Activated T-helper 17 cell treated with anti-CD3 and anti-CD28 coated beads, Interleukin-2, amount 50 U/mL, for 72 hours (primary cell): ENCODE results near the gene NECTIN1. TPM values are rescaled to one million over a fixed set of nuclear protein-coding genes. Genes with fewer than 3 reads are reported as not detected.
A peak's percentile ranks its signal among the peaks of the same experiment; 100 is the strongest.

Experiments
- ATAC-seq: fragments of 150-1000 bp; cut with Tn5 transposase; replicated peaks from 2 replicates; pipeline ENCODE4 v1.10.0; 2021; ENCODE audit warnings: mild to moderate bottlenecking, moderate library complexity
- H3K27ac Mint-ChIP-seq: one replicate; pipeline ENCODE4 v1.8.0; 2022; ENCODE audit warnings: mixed read lengths
- H3K27me3 Mint-ChIP-seq: one replicate; pipeline ENCODE4 v1.8.0; 2022; ENCODE audit warnings: mixed read lengths
- H3K36me3 Mint-ChIP-seq: one replicate; pipeline ENCODE4 v1.8.0; 2022; ENCODE audit warnings: low read depth, mild to moderate bottlenecking, mixed read lengths
- H3K4me1 Mint-ChIP-seq: one replicate; pipeline ENCODE4 v1.8.0; 2022; ENCODE audit warnings: mixed read lengths
- H3K4me3 Mint-ChIP-seq: one replicate; pipeline ENCODE4 v1.8.0; 2022; ENCODE audit warnings: mild to moderate bottlenecking, mixed read lengths
- H3K9me3 Mint-ChIP-seq: one replicate; pipeline ENCODE4 v1.8.0; 2022; ENCODE audit warnings: mixed read lengths
- total RNA-seq, 2 donors: library from RNA; stranded (reverse); gene quantifications; one replicate each; pipeline ENCODE4 v1.2.3, GENCODE V29; 2022

Gene NECTIN1
- total RNA-seq, 2 donors from 2014 or later = 0.78 to 2.3 TPM

- Mint-ChIP-seq H3K4me3 (no peak overlapping the region), H3K27me3 (no peaks in the 10 kb centered on the region), H3K4me1 (no peaks in the 10 kb centered on the region), H3K36me3 (no peaks in the 10 kb centered on the region), H3K9me3 (no peaks in the 10 kb centered on the region), H3K27ac (peak overlapping the region; percentile 23)
- peak; percentile 90 for ATAC-seq
Observed at GRCh38 chr11:119673759-119674336, 55.2 kb downstream of the NECTIN1 start.

DNA sequence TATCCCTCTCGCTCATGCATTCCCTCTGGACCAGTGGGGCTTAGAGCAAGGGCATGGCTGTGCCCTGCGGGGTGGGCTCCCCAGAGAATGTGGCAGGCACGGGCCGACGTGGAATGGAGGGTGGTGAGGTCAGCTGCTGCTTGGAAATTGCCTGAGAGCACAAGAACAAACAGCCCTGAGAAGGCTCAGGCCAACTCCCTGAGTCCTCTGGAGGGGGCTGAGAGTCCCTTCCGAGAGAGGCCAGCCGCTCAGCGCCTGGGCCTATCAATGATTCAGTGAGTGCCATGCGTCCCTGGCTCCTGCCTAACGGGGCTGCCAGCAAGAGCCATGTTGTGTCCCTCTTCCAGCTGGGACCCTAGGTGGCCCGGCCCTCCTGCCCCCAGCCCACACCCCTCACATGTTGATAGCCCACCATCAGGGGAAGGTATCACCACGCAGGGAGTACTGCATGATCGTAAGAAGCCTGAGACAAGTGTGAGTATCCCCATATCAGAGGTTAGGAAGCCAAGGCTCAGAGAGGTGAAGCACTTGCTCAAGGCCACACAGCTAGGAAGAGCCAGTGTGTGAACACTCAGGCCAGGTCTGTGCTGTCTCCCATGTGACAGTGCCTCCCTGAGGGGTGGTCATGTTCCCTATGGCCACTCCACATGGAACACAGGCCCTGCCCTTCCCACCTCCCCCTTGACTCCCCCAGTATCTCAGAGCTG, 55.8 kb downstream of the NECTIN1 start:
- Mint-ChIP-seq H3K9me3 (no peaks in the 10 kb centered on the region), H3K36me3 (no peaks in the 10 kb centered on the region), H3K27ac (peak overlapping the region; percentile 23), H3K4me1 (no peaks in the 10 kb centered on the region), H3K4me3 (no peak overlapping the region), H3K27me3 (no peaks in the 10 kb centered on the region)
- peak; percentile 36 for ATAC-seq

GRCh38 chr11:119672597-119672996, 56.4 kb downstream of the NECTIN1 start:
- ATAC-seq = no peak
- no peak overlapping the region for H3K4me3 Mint-ChIP-seq
- no peaks in the 10 kb centered on the region for H3K4me1 Mint-ChIP-seq
- H3K27ac Mint-ChIP-seq = peak overlapping the region; percentile 23
- no peaks in the 10 kb centered on the region for H3K9me3 Mint-ChIP-seq
- H3K27me3 Mint-ChIP-seq = no peaks in the 10 kb centered on the region
- H3K36me3 Mint-ChIP-seq = no peaks in the 10 kb centered on the region

- Mint-ChIP-seq H3K27ac (no peak overlapping the region), H3K9me3 (no peaks in the 10 kb centered on the region), H3K4me3 (no peak overlapping the region), H3K4me1 (no peaks in the 10 kb centered on the region), H3K36me3 (no peaks in the 10 kb centered on the region), H3K27me3 (no peaks in the 10 kb centered on the region)
- no peak for ATAC-seq
Observed at GRCh38 chr11:119671561-119672015, 57.4 kb downstream of the NECTIN1 start.

- Mint-ChIP-seq H3K27me3 (no peaks in the 10 kb centered on the region), H3K9me3 (no peaks in the 10 kb centered on the region), H3K36me3 (no peaks in the 10 kb centered on the region), H3K4me3 (no peak overlapping the region), H3K4me1 (no peaks in the 10 kb centered on the region), H3K27ac (no peak overlapping the region)
- ATAC-seq = no peak
Observed at GRCh38 chr11:119671051-119671450, 57.9 kb downstream of the NECTIN1 start.

- no peak for ATAC-seq
- H3K27ac Mint-ChIP-seq = no peak overlapping the region
- no peaks in the 10 kb centered on the region for H3K4me1 Mint-ChIP-seq
- H3K36me3 Mint-ChIP-seq = no peaks in the 10 kb centered on the region
- no peaks in the 10 kb centered on the region for H3K27me3 Mint-ChIP-seq
- H3K9me3 Mint-ChIP-seq = no peaks in the 10 kb centered on the region
- no peak overlapping the region for H3K4me3 Mint-ChIP-seq
Observed at GRCh38 chr11:119669487-119669886, 59.5 kb downstream of the NECTIN1 start.

- Mint-ChIP-seq H3K27ac (no peak overlapping the region), H3K36me3 (no peaks in the 10 kb centered on the region), H3K4me3 (no peak overlapping the region), H3K4me1 (no peaks in the 10 kb centered on the region), H3K27me3 (no peaks in the 10 kb centered on the region), H3K9me3 (no peaks in the 10 kb centered on the region)
- no peak for ATAC-seq
Observed at GRCh38 chr11:119668676-119669075, 60.3 kb downstream of the NECTIN1 start.

DNA sequence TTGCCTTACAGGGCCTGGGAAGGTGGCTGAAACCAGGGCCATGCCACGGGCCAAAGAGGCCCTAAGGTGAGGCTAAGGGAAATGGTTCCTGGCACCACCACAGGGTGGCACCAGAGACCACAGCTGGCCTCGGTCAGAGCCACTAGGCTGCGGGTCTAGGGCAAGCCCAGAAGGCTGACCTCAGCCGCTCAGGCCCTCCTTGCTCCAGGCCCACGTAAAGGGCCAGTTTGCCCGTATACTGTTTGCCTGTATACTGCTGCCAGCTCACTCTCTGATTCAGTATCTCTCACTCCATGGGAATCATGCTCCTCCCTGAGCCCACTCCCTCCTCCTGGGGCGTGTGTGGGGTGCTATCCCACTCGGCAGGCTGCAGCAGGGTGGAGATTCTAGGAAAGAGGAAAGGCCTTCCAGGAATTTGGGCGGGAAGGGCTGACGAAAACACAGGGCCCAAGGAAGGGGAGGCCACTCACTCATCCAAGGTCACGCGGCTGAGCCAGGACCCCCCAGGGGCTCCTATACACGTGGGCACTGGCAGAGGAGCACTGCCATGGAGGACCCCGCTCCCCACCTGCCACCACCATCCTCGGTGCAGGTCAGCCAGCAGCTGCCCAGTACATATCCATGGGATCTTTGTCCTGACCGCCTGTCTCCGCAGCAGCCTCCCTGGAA, 62.4 kb downstream of the NECTIN1 start:
- no peak overlapping the region for H3K27ac Mint-ChIP-seq
- H3K4me3 Mint-ChIP-seq = no peak overlapping the region
- H3K27me3 Mint-ChIP-seq = no peaks in the 10 kb centered on the region
- H3K4me1 Mint-ChIP-seq = no peaks in the 10 kb centered on the region
- H3K9me3 Mint-ChIP-seq = no peaks in the 10 kb centered on the region
- ATAC-seq = peak; percentile 89
- H3K36me3 Mint-ChIP-seq = no peaks in the 10 kb centered on the region

GRCh38 chr11:119666061-119666460, 62.9 kb downstream of the NECTIN1 start:
- H3K4me3 Mint-ChIP-seq = no peak overlapping the region
- H3K4me1 Mint-ChIP-seq = no peaks in the 10 kb centered on the region
- H3K9me3 Mint-ChIP-seq = no peaks in the 10 kb centered on the region
- ATAC-seq = no peak
- no peaks in the 10 kb centered on the region for H3K27me3 Mint-ChIP-seq
- H3K36me3 Mint-ChIP-seq = no peaks in the 10 kb centered on the region
- no peak overlapping the region for H3K27ac Mint-ChIP-seq

- H3K4me1 Mint-ChIP-seq = no peaks in the 10 kb centered on the region
- no peak overlapping the region for H3K4me3 Mint-ChIP-seq
- H3K27me3 Mint-ChIP-seq = no peaks in the 10 kb centered on the region
- H3K9me3 Mint-ChIP-seq = no peaks in the 10 kb centered on the region
- H3K27ac Mint-ChIP-seq = no peak overlapping the region
- no peaks in the 10 kb centered on the region for H3K36me3 Mint-ChIP-seq
- no peak for ATAC-seq
Observed at GRCh38 chr11:119664701-119665420, 64.1 kb downstream of the NECTIN1 start.

GRCh38 chr11:119664063-119664572, 64.9 kb downstream of the NECTIN1 start:
- Mint-ChIP-seq H3K4me1 (no peaks in the 10 kb centered on the region), H3K27ac (no peak overlapping the region), H3K9me3 (no peaks in the 10 kb centered on the region), H3K36me3 (no peaks in the 10 kb centered on the region), H3K4me3 (no peak overlapping the region), H3K27me3 (no peaks in the 10 kb centered on the region)
- ATAC-seq = no peak

DNA sequence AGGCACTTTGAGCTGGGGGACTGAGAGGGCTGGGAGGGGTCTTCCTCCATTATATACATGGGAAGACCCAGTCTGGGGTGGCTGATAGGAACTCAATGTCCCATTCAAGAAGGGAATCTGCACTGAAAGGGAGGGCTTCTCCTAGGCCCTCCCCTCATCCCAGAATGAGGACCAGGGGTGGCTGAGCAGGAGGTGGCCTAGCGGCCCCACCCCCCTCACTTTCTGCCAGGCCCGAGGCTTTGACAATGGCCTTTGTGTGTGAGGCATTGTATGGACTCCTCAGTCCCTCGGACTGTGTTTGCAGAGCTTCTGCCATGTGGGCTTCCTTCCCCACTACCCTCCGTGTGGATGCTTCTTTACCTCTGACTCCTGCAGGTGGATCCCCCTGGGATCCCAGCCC, 65.7 kb downstream of the NECTIN1 start:
- Mint-ChIP-seq H3K4me1 (no peaks in the 10 kb centered on the region), H3K4me3 (no peak overlapping the region), H3K36me3 (no peaks in the 10 kb centered on the region), H3K27me3 (no peaks in the 10 kb centered on the region), H3K27ac (no peak overlapping the region), H3K9me3 (no peaks in the 10 kb centered on the region)
- no peak for ATAC-seq

GRCh38 chr11:119661226-119661625, 67.8 kb downstream of the NECTIN1 start:
- no peaks in the 10 kb centered on the region for H3K4me1 Mint-ChIP-seq
- H3K27ac Mint-ChIP-seq = no peak overlapping the region
- ATAC-seq = no peak
- H3K36me3 Mint-ChIP-seq = no peaks in the 10 kb centered on the region
- no peaks in the 10 kb centered on the region for H3K9me3 Mint-ChIP-seq
- H3K4me3 Mint-ChIP-seq = no peak overlapping the region
- H3K27me3 Mint-ChIP-seq = no peaks in the 10 kb centered on the region

DNA sequence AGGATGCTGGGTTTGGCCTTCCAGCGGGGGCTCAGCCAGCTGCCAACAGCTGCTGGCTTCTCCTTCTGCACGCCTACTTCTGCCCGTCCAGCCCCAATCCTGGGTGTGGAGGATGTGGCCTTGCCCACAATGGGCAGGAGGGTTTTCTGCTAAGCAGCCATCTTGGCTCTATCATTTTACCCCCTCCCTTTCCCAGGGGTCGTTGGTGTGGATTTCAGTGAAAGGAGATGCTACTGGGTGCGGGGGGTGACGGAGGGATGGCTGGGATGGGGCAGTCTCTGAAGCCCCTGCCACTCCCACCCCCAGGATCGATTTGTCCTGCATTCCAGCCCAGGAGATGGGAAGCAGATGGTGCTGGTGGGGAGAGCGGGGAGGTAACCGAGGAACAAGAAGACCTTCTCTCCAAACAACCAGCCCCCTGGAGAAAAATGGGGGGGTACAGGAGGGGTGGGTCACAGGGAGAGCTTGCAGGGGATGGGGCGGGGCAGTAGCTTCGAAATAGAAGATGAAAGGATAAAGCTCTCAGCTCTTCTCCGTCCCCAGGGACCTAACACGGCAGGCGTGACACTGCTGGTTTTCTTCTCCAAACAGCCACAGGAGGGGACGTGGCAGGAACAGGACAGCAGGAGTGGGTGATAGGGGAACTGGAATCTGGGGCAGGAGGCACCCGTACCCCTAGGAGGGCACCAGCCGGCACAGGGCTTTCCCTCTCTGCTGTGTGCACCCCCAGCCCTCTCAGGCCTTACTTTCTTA, 68.9 kb downstream of the NECTIN1 start:
- Mint-ChIP-seq H3K36me3 (no peaks in the 10 kb centered on the region), H3K27ac (no peak overlapping the region), H3K9me3 (no peaks in the 10 kb centered on the region), H3K27me3 (no peaks in the 10 kb centered on the region), H3K4me1 (no peaks in the 10 kb centered on the region), H3K4me3 (no peak overlapping the region)
- no peak for ATAC-seq
